ENCODE data around the gene LTO1. TPM values are rescaled to one million over a fixed set of nuclear protein-coding genes. Genes with fewer than 3 reads are reported as not detected.

Gene LTO1
- total and polyA plus RNA-seq, 10 of the 15 experiments (the other 5 are each of a cell fraction or from before 2014, with no cell fraction given) = 2.6 to 27.5 (median 14.4) TPM

DNA sequence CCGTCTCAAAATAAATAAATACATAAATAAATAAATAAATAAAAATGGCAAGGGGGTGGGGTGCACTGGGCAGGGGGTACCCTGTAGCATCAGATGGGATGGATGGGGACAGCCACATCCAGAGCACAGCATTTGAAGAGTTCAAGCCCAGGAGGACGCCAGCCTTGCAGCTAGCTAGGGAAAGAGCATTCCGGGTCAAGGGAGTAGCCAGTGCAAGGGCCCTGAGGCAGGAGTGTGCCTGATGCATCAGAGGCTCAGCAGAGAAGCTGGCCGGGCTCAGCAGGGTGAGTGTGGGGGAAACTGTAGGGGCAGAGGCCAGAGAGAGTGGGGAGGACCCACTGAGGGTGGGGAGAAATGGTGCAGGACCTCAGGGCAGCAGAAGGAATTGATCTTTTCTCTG, 57.9 kb downstream of the LTO1 start:
- FAIRE-seq = no peak

More for the DNA sequence above, 57.9 kb downstream of the LTO1 start:
- Histone ChIP-seq H3K9ac (ENCODE audit: control insufficient read depth, insufficient read depth, low read length) (no peak overlapping the region), H3K79me2 (ENCODE audit: control insufficient read depth, insufficient read depth, low read length) (no peaks in the 10 kb centered on the region), H3K4me3 (no peak overlapping the region), H3K4me1 (ENCODE audit: control insufficient read depth, insufficient read depth, low read length) (no peaks in the 10 kb centered on the region), H2AFZ (ENCODE audit: control insufficient read depth, low read depth, low read length) (no peak overlapping the region), H3K4me2 (ENCODE audit: control insufficient read depth, insufficient read depth) (no peak overlapping the region), H3K9me3 (replicated peaks; ENCODE audit: control insufficient read depth, insufficient read depth, low read length) (no peaks in the 10 kb centered on the region), H4K20me1 (ENCODE audit: control insufficient read depth, insufficient read depth) (no peaks in the 10 kb centered on the region), H3K27me3 (replicated peaks in 1 of 2; ENCODE audit: control insufficient read depth in 2 of 2, insufficient read depth in 2 of 2, low read length in 1 of 2) (no peaks in the 10 kb centered on the region; a peak in 2 of 4 replicates), H3K27ac (ENCODE audit: control insufficient read depth, insufficient read depth) (no peak overlapping the region), H3K36me3 (ENCODE audit: control insufficient read depth in 2 of 2, insufficient read depth in 2 of 2, low read length in 1 of 2) (no peaks in the 10 kb centered on the region)
- no TSS peak for BruUV-seq (replicated peaks)
- ChIA-PET POLR2A (no interaction called here), SMC1A (ENCODE audit: uncharacterized antibody, unreplicated experiment) (no interaction called here), RAD21 (ENCODE audit: unreplicated experiment) (no interaction called here), CTCF (interaction anchor here (0.6 kb wide), 1 partner anchor 104 kb away, joined by 3 read pairs; no protein-coding TSS in a partner anchor)
- in situ Hi-C loops (cut with MboI) (no loop called here), intact Hi-C loops (cut with micrococcal nuclease; ENCODE audit: unreplicated experiment) (no loop called here)
- no peak for ATAC-seq
- DNase-seq (ENCODE audit: low read depth, low spot score) = no peak
- 38% methylated on average over 4 of the region's 4 CpGs for WGBS (ENCODE audit: insufficient coverage, insufficient replicate concordance, low lambda C conversion rate, missing lambda C conversion rate)
- TF ChIP-seq ELK1 (IDR thresholded peaks at IDR 0.05; ENCODE audit: low read depth, low read length) = no peak
- TF ChIP-seq, protein P1, sequence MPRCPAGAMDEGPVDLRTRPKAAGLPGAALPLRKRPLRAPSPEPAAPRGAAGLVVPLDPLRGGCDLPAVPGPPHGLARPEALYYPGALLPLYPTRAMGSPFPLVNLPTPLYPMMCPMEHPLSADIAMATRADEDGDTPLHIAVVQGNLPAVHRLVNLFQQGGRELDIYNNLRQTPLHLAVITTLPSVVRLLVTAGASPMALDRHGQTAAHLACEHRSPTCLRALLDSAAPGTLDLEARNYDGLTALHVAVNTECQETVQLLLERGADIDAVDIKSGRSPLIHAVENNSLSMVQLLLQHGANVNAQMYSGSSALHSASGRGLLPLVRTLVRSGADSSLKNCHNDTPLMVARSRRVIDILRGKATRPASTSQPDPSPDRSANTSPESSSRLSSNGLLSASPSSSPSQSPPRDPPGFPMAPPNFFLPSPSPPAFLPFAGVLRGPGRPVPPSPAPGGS (IDR thresholded peaks at IDR 0.05; ENCODE audit: borderline replicate concordance, insufficient read depth, low read depth, low read length, poor library complexity, severe bottlenecking) = no peak
- TF ChIP-seq, protein P2, sequence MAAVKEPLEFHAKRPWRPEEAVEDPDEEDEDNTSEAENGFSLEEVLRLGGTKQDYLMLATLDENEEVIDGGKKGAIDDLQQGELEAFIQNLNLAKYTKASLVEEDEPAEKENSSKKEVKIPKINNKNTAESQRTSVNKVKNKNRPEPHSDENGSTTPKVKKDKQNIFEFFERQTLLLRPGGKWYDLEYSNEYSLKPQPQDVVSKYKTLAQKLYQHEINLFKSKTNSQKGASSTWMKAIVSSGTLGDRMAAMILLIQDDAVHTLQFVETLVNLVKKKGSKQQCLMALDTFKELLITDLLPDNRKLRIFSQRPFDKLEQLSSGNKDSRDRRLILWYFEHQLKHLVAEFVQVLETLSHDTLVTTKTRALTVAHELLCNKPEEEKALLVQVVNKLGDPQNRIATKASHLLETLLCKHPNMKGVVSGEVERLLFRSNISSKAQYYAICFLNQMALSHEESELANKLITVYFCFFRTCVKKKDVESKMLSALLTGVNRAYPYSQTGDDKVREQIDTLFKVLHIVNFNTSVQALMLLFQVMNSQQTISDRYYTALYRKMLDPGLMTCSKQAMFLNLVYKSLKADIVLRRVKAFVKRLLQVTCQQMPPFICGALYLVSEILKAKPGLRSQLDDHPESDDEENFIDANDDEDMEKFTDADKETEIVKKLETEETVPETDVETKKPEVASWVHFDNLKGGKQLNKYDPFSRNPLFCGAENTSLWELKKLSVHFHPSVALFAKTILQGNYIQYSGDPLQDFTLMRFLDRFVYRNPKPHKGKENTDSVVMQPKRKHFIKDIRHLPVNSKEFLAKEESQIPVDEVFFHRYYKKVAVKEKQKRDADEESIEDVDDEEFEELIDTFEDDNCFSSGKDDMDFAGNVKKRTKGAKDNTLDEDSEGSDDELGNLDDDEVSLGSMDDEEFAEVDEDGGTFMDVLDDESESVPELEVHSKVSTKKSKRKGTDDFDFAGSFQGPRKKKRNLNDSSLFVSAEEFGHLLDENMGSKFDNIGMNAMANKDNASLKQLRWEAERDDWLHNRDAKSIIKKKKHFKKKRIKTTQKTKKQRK (IDR thresholded peaks at IDR 0.05; ENCODE audit: low read depth, low read length) = no peak
- TF ChIP-seq ZNF622 (IDR thresholded peaks at IDR 0.05) = no peak
- no peak for TF ChIP-seq IKZF1 (conservative IDR thresholded peaks at IDR 0.05)
- TF ChIP-seq E4F1 (IDR thresholded peaks at IDR 0.05; ENCODE audit: borderline replicate concordance, partially characterized antibody) = no peak
- TF ChIP-seq HDAC2 (IDR thresholded peaks at IDR 0.05) = no peak
- no peak for TF ChIP-seq STAT1 (conservative IDR thresholded peaks at IDR 0.05)
- no peak for TF ChIP-seq NFXL1 (IDR thresholded peaks at IDR 0.05; ENCODE audit: borderline replicate concordance)
- no peak for TF ChIP-seq EED (IDR thresholded peaks at IDR 0.05; ENCODE audit: low read depth)
- no peak for TF ChIP-seq SPI1 (IDR thresholded peaks at IDR 0.05; ENCODE audit: borderline replicate concordance, insufficient read depth, low read depth, low read length)
- TF ChIP-seq ATF3 (IDR thresholded peaks at IDR 0.05; ENCODE audit: borderline replicate concordance, extremely low read depth, low read depth, low read length) = no peak
